Right forelimb (tissue), 1 donor: ENCODE data around the gene TBC1D16.
"Not testable (repeated sequence)": the region's sequence is repeated elsewhere in the genome, so short reads cannot be mapped to it uniquely, and the experiment has no call there.

Experiments used
- DNase-seq: peaks from one replicate; pipeline ENCODE4 v3.0.0-alpha.2; 2018

The TBC1D16 gene

DNA sequence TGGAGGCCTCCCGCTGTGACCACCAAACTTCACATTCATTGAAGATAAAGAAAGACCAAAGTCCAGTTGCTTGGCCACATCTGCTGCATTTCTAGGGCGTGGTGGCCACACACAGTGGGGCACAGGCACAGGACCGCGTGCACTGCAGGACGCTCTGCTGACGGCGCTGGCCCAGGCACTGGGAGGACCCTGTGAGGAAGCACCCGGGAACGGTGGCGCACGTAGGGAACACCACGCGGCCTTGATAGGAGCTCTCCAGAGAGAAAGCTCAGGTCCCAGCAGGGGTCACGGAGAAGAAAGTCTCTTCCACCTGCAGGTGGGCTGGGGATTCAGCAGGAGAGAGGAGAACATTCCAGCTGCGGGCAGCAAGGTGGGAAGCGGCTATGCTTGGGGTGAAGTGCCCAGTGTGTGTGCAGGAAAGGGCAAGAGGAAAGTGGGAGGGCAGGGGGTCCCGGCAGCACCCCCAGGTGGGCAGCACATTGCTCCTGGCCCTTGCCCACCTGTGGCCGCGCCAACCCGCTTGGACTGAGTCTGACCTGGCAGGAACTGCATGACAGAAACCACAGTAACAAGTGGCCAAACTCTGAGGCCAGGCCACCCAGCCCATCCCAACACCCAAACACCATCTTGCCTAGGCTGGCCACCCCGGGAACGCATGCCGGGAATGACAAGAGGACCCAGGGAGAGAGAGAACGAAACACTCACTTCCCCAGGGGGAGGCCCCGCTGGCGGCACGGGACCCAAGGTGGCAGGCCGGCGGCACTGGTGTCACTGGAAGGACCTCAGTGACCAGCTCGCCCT lies 32.8 kb downstream of the TBC1D16 start:
- no peak for DNase-seq

DNA sequence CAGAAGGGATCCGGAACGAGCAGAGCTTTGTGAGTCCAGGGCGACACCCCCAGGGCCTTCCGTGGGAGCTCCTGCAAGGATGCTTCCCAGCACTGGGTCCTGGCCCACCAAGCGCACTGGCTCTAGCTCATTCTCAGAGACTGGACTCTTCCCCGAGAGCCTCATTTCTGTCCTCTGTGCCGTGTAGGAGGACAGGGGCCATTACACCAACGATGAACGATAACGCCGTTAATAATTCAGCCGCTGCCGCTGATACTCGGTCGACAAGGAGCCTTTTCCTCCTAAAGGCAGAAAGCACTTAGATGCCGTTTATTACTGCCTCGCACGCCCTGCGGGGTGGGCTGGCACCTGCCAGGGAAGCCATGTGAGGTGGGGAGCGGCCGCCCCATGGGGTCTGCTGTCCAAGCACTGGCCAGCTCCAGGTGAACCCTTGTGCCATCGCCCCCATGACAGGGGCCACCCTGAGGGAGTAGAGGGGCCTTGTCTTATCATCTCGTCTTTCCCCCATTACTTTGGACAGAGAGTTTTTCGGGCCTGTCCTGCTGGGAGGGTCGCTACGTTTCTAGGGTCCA lies 33.5 kb downstream of the TBC1D16 start:
- no peak for DNase-seq

DNA sequence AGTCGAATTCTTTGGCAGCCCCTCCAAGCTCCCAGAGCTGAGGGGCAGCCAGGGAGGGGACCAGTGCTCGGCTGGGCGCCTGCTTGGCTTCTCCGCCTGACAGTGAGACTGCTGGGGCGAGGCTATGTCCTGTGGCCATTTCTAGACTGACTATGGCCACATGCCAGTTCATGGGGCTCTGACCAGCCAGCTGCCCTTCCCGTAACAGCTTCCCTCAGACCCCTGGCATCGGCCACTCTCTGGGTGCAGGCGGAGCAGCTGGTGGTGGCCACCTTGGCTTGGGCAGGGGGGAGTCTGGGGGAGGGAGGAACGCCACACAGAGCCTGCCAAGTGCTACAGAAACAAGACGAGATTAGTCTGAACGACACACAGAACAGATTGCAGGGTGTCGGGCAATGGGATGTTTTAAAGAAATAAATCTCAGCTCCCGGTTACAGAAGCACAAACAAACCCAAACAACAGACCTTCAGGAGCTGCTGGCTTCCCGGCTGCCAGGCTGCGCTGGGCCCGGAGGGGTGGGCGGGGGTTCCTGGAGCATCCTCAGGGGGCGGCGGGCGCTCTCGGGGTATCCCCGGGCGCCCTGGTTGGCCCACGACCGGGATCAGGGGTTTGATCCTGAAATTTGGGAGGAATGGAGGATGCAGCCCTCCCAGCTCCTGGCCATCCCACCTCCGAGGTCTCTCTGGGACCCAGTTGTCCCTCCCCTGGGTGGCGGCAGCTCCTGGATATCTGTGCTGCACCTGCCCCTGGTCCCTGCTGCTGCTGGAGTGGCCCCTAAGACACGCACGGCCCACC lies 34.5 kb downstream of the TBC1D16 start:
- DNase-seq = no peak

DNA sequence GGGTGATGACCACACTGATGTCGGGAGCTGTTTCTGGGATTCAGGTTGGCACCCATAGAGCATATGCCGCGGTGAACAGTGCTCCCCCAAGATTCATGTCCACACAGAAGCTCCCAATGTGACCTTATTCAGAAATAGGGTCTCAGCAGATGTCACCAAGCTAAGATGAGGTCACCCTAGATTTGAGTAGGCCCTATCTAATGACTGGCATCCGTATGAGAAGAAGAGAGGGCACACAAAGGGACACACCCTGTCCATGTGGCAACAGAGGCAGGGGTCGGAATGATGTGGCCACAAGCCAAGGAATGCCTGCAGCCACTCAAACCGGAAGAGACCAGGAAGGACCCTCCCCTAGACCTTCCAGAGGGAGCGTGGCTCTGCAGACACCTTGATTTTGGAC lies 35.5 kb downstream of the TBC1D16 start:
- no peak for DNase-seq

DNA sequence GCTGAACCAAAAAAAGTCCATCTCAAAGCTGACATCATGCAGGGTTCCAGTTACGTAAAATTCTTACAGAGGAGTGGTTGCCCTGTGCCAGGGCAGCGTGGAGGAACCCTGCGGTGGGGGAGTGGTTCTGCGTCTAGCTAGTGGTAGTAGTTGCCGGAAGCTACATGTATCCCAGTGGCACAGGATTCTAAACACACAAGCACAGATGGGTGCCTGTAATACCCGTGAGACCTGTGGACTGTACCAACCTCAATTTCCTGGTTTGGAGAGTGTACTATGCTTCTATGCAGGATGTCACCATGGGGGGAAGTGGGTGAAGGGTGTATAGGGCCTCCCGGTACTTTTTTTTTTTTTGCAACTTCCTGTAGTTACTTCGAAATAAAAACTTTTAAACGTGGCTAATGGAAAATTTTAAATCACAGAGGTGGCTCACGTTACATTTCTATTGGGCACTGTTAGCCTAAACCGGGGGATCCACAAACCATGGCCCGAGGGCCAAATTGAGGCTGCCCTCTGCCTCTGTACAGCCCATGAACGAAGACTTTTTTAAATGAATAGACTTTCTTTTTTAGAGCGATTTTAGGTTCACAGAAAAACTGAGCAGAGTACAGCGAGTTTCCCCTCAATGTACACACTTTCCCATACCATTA lies 38.5 kb downstream of the TBC1D16 start:
- DNase-seq = no peak

DNA sequence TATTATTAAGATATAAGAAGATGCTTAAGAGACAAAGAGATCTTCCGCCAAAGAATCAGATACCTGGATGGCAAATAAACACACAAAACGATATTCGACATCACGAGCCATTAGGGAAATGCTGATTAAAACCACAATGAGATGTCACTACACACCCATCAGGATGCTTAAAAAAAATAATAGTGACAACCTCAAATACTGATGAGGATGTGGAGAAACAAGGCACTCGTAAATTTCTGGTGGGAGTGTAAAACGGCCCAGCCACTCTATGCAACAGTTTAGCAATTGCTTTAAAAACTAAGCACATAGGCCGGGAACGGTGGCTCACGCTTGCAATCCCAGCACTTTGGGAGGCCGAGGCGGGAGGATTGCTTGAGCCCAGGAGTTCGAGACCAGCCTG lies 39.4 kb downstream of the TBC1D16 start:
- DNase-seq = no peak

DNA sequence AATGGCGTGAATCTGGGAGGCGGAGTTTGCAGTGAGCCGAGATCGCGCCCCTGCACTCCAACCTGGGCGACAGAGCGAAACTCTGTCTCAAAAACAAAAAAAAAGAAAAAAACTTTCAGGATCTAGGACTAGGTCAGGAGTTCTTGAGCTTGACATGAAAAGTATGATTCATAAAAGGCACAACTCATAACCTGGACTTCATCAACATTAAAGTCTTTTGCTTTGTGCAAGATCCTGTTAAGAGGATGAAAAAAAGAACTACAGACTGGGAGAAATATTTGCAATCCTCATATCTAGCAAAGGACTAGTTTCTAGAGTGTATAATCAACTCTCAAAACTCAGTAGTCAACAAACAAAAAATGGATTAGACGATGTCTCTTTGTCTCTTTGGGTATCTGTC lies 40.0 kb downstream of the TBC1D16 start:
- no peak for DNase-seq

DNA sequence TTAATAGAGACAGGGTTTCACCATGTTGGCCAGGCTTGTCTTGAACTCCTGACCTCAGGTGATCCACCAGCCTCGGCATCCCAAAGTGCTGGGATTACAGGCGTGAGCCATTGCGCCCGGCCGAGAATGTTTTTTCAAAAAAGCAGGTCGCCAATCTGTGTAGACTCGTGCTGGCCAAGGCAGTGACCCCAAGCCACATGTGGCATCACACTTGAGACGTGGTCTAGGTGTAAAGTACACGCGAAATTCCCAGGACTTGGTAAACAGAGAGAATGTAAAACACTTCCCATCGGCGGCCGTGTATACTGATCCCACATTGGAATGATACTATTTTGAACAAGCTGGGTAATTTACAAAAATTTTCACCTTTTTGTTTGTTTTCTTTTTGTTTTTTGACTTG lies 41.1 kb downstream of the TBC1D16 start:
- DNase-seq = no peak

DNA sequence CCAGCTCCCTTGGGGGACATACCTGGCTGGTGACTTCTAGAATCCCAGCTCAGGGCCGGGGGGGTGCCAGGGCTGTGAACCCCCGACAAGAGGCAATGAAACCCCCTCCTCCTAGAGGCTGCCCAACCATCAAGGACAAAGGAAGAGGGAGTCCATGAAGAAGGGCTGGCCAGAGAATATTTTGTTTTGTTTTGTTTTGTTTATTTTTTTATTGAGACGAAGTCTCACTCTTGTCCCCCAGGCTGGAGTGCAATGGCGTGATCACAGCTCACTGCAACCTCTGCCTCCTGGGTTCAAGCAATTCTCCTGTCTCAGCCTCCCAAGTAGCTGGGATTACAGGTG lies 41.5 kb downstream of the TBC1D16 start:
- not testable (repeated sequence) for DNase-seq

DNA sequence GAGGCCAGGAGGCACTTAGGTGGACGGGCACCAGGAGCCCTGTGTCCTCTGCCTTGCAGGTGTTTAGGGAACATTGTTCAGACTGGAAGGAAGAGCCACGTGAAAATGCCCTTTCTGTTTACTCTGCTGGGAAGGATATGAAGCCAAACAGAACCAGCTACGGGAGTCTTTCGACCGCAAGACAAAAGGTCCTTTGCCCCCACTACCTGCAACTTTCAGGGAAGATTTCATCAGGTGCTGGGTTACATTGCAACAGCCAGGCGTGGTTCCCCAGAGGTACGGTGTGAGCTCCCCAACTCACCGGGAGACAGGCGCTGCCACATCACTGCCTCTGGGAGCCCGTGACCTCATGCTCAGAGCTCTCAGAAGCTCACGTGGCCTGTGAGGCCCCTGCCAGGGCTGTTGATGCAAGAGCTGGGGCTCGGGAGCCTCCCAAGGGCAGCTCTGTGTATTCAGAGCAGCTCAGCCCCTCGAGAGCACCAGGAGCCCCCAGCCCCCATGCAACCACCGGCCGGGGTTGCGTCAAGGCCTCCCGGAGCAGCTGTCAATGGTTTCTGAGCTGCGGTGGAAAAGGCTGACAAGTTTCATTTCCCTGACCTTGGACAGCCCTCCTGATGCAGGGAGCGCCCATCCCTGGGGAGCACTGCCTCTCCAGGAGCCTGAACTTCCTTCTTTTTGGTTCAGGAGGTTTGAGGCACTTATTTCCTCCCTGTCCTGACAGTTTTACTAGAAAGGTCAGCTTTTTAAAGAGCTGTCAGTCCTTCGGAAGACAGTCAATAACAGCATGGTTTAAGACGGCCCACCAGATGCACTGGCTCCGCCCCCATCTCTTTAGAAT lies 42.1 kb downstream of the TBC1D16 start:
- DNase-seq = peak; percentile 68

DNA sequence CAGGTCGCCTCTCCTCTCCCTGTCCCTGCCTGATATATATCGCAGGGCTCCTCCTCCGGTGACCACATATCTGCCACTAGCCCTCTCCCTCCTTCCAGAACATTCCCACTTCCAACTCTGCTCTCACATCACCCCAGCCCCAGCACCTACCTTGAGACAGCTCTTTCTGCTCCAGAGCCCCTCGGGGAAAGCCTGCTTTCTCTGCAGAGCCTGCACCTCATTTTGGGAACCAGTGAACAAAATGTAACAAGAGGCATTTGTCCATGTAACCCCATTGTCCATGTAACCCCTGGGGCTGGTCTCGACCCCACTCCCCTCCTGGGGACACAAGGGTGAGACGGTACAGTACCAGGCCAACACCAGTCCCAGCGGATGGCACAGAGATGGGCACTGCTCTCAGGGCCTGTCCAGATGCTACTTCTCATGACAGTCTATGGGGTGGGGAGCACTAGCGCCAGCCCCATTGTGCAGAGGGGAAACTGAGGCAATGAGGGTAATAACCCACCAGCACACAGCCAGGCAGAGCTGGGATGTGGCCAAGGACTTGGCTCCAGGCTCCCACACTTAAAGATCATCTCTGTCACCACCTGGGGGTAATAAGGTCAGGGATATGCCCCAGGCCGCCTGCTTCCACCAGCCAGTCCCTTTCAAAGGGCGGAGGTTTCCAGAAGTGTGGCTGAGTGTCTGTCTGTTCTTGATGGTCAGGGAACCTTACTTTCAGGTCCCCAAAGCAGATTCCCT lies 42.9 kb downstream of the TBC1D16 start:
- DNase-seq = no peak

DNA sequence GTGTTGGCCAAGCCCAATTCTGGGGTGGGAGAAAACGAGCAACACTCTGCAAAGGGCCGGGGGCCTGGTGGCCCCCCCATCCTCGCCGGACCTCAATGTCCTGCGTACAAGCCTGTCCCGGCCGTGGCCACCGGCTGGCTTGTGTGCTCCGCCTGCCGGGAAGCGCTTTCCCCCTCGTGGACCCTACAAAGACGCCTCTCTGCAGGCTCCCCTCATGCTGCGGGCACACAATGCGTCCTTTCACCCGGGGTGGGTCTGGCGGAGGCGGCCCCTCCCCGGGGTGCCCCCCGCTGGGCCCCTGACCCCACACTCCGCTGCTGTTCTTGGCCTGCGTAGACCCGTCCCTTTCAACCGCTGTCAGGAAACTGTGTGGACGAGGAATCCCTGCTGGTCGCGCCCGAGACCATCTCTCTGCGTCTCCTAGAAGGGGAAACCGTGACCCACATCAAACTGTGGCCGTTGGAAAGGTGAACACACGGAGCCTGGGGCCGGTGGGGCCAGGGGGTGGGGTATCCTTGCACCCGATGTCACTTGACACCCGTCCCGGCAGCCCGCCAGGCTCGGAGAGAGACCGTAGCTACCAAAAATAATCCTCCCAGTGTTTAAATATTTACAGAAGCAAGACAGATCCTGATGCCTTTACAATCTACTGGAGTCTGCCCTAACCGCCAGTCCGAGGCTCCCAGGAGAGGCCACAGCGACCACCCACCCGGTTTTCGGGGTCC lies 43.6 kb downstream of the TBC1D16 start:
- DNase-seq = peak; percentile 72

DNA sequence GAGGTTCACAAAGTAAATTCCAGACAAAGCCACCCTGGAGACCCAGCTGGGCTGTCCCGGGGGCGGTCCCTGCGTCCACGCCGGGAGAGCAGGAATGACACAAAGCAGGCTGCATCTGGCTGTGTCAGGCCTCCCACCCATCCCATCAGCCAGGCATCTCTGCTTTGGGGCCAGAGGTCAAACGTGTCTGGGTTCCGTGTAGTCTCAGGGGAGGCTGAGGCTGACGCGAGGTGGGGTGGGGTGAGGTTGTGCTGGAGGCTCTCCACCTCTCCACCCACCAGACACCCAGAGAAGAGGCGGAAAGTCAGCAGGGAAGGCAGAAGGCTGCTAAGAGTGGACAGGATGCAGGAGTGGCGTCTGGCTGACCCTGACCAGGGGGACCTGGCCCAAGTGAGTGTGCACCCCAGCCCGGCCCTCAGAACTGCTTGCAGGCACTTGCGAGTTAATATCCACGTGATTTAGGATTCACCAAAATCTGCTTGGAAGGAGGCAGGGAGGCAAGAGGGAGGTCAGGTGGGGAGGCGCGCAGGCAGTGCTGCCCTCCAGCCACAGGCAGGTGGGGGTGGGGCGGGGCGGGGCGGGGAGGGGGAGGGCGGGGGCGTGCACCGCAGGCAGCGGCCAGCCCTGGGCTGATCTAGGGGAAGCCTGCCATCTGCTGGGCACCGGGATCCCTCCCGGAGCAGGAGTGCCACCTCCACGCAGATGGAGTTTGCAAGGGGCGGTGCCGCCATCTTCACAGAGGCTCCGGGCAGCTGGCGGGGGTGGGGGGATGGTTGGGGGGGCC lies 44.3 kb downstream of the TBC1D16 start:
- DNase-seq = peak; percentile 89

DNA sequence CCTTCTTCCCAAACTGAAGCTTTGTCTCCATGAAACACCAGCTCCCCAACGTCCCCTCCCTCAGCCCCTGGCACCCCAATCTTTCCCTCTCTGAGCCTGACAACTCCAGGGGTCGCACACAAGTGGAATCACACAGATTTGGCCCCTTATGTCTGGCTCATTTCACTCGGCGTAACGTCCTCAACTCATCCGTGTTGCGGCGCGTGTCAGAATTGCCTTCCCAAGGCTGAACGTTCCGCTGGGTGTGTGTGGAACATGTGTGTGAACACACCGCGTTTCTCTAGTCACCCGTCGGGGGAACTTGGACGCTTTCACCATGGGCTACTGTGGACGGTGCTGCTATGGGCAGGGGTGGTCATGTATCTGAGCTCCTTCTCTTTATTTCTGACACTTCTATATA lies 45.0 kb downstream of the TBC1D16 start:
- no peak for DNase-seq

DNA sequence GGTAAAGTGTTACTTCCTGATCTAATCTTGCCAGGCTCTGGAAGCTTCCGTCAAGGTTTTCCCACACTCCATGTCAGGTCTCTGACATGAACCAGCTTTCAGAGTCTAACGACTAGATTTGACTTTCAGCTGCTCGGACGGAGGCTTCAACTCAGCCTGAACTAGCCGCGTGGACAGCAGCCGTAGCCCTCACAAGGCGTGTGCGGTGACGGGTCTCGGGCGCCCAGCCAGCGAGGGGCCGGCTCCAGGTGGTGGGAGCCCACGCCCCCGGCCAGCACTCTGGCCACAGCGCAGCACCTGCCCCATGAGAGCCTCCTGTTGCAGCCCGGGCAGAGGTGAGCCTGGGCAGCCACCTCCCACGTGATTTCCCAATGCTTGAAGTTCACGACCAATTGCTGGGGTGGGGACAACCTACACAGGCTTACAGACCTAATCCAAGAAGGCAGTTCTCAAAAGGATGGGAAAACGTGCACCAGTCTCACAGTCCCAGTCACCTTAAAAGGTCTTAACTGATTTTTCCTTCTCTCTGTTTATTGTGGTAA lies 45.5 kb downstream of the TBC1D16 start:
- DNase-seq = no peak

DNA sequence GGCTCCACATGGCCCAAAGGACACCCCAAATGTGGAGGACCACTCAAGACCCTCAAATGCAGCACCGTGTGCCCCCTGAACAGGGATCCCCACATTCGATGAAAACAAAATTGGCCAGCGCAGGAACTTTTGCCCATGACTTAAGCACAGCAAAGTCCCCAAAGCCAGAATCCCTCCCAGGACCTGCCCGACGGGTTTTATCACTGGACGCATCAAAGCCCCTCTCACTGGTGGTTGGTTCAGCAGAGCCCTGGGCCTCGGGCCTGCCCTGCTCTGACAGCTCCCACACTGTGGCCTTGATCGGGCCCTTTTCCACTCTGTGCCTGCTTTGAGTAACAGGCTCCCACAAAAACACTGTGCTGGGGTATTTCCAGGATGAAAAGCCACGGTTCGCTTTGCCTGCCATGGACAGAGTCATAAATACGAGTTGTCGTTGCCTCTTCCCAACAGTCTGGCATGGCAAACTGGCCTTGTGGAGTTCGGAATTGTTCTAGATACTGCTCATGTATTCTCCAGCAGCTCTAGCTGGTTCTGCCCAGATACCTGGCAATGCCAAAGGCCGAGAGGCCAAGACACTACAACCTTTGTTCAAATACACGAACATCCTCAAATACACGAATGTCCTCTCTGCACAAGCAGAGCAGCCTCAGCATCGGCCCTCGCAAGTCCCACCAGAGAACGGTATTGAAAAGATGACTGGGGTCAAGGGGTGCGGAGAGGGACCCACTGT lies 46.4 kb downstream of the TBC1D16 start:
- DNase-seq = no peak

DNA sequence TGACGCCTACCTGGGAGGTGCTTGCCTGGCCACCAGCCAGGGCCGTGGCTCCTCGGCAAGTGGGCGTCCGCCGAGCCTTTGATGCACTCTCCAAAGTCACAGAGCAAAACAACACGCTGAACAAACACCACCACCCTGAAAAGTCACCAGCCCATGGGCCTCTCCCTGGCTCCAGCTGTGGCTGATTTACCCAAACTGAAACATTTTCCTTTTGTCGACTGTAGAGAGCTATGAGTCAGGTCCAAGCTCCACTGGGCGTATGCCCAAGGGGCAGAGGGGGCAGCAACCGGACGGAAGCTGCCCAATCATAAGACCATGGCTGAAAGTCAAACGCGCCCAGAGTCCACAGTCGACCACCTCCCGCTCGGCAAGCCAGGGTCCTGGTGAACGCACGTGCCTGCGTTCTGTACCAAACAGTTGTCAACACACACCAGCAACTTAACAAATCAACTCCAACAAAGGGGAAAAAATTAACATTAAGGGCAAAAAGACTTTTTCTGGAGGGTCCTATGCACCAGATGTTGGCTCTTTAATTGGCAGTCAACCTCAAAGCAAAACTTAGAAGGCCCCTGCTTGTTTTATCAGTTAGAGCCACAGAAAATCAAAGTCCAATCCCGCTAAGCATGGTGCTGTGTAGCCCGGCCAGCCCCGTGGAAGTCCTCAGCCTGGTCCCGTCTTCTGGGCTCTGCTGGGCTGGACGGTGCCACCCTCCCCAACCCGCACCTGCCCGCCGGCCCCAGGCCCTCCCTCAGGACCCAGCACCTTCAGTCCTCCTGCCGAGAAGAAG lies 47.3 kb downstream of the TBC1D16 start:
- no peak for DNase-seq

DNA sequence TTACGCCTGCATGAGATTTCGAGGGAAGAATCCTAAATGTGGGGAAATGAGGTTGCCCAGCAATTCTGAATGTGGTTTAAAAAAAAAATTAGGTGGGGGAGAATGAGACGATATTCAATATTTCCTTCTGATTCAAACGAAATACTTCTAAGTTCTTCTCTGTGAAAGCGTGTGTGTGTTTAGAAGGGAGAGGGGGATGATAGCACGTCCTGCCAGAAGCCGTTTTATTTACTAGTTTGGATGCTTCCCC lies 47.8 kb downstream of the TBC1D16 start:
- DNase-seq = no peak
